GM12892 (cell line): Measurements from ENCODE around the gene HBEGF.

ENCODE experiments used
- POLR2A ChIP-seq: IDR thresholded peaks from 2 replicates; pipeline ENCODE4 v1.6.1; 2011; ENCODE audit warnings: low read depth, low read length, control low read depth
- POLR2AphosphoS5 ChIP-seq: IDR thresholded peaks from 2 replicates; pipeline ENCODE4 v1.6.1; 2011; ENCODE audit warnings: low read depth, low read length, control low read depth
- TAF1 ChIP-seq: IDR thresholded peaks from 2 replicates; pipeline ENCODE4 v1.6.1; 2011; ENCODE audit warnings: low read depth, mild to moderate bottlenecking, control low read depth, low read length, borderline replicate concordance

DNA sequence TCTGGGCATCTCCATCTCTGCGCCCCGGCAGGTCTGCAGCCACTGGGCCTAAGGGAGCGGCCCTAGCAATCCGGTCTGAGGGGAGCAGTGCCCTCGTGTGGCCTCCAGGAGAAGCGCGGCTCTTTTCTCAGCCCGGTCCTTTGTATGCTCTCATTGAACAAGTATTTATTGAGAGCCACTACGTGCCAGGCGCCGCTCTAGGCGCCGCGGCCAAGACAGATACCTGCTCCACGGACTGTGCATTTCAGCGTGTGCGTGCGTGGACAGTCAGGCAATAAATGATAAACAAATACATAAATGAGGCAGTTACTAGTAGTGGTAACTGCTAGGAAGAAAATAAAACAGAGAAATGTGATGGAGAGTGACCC is 11.3 kb upstream of the HBEGF start:
- TF ChIP-seq POLR2AphosphoS5 (no peak), POLR2A (no peak), TAF1 (no peak)
